Pancreas (tissue), 10 donors: ENCODE data around the gene ABCC1. TPM values are rescaled to one million over a fixed set of nuclear protein-coding genes. Genes with fewer than 3 reads are reported as not detected.

Experiments used
- ATAC-seq, 4 donors: fragments of 200-7000 bp; cut with Tn5 transposase; one replicate each; pipeline versions ENCODE4 v1.8.0 to v1.9.1; 2020; ENCODE audit warnings: mild to moderate bottlenecking in 4 of 4, moderate library complexity in 4 of 4
- DNase-seq, 6 donors: peaks; one replicate each; pipeline ENCODE4 v3.0.0-alpha.2; 2020
- FAIRE-seq: peaks from 2 replicates; lab custom pipeline; 2012; peaks lifted over from hg19 to GRCh38; lab: Jason Lieb, UNC
- H3K27ac ChIP-seq, 4 donors: fragments of 200-600 bp; sonication (generic); 1 replicate in 3 of 4; 2 replicates in 1 of 4; pipeline versions ENCODE4 v1.5.0 to v1.8.0; 2020
- H3K27me3 ChIP-seq, 4 donors: fragments of 200-600 bp; one replicate each; pipeline ENCODE4 v1.8.0; 2021
- H3K36me3 ChIP-seq, 3 donors: fragments of 200-600 bp; sonication (generic) in 1 of 3; one replicate each; pipeline versions ENCODE4 v1.5.0 to v1.8.0; 2020 to 2021
- H3K4me1 ChIP-seq, 3 donors: fragments of 200-600 bp; one replicate each; pipeline ENCODE4 v1.8.0; 2021
- H3K4me3 ChIP-seq, 4 donors: fragments of 200-600 bp; sonication (generic) in 2 of 4; one replicate each; pipeline versions ENCODE4 v1.5.0 to v1.8.0; 2020 to 2021
- H3K9me3 ChIP-seq, 4 donors: fragments of 200-600 bp; one replicate each; pipeline ENCODE4 v1.8.0; 2021
- CTCF ChIP-seq, 4 donors: fragments of 200-600 bp; sonication (generic) in 3 of 4; IDR thresholded peaks; one replicate each; pipeline versions ENCODE4 v1.5.0 to v1.8.0; 2021; ENCODE audit warnings: antibody characterized with exemption in 4 of 4
- WGBS, 2 donors: extraction: QIAGEN DNeasy Blood & Tissue Kit; methylation state at CpG; one replicate each; pipeline ENCODE4 v1.1.7; 2013; 5-methylcytosine and 5-hydroxymethylcytosine counted together
- intact Hi-C, 3 donors: fragments of 100-400 bp; cut with DNase I; formaldehyde crosslinking; loops; one replicate each; pipeline versions ENCODE4 v1.11.1 to v1.14.2; 2022
- polyA plus RNA-seq, 2 donors: library from polyadenylated mRNA; stranded (reverse); fragments of 200-250 nt; gene quantifications; one replicate each; pipeline ENCODE4 v1.2.3, GENCODE V29; 2013
- total RNA-seq, 6 donors: library from RNA; stranded (reverse); fragmentation: NEBNext Ultra II Directional in 4 of 6; extraction: Animal tissue kit (Norgen Biotek cat#: 25700) in 4 of 6; gene quantifications; one replicate each; pipeline versions ENCODE4 v1.2.1 to v1.2.4, GENCODE V29; 2021 to 2023
- donor health status: healthy with polysubstance abuse.
- donor health status: DM: no; HTN: no; CAD: no; lungs with moderate emphysema.
- donor health status: DM: no; HTN: no; CAD: no.
- donor health status: control.
- donor health status: control.
- donor health status: Bipolar disorder and iron deficiency.
- donor health status: DM: yes; HTN: yes; CAD: no.
- donor health status: DM: no; HTN: no; CAD: no.
- donor health status: DM: no; HTN: no; CAD: no.
- donor health status: DM: yes; HTN: yes; CAD: no.

Gene ABCC1
- total and polyA plus RNA-seq, 8 donors: 8.5 to 16.8 (median 12.0) TPM

- FAIRE-seq (no peak), ATAC-seq (no peak), DNase-seq (no peak)
- Histone ChIP-seq H3K4me3 (no peak overlapping the region), H3K27ac (no peak overlapping the region), H3K27me3 (no peaks in the 10 kb centered on the region), H3K36me3 (peaks cover 0 to 14% (median 0%) of the 10 kb centered on the region in 3 donors), H3K4me1 (no peaks in the 10 kb centered on the region), H3K9me3 (no peaks in the 10 kb centered on the region)
- no peak for TF ChIP-seq CTCF (IDR thresholded peaks at IDR 0.05)
- WGBS, 2 donors: 86 to 89% methylated on average over 8 of the region's 8 CpGs
- intact Hi-C loops: no loop called here
These were observed 234.1 kb downstream of the ABCC1 start for GRCh38 chr16:16183562-16183961.

GRCh38 chr16:16184594-16184993, 235.2 kb downstream of the ABCC1 start:
- H3K27ac ChIP-seq: no peak overlapping the region
- intact Hi-C loops: no loop called here
- DNase-seq (no peak), ATAC-seq (no peak), FAIRE-seq (no peak)
- 89 to 91% methylated on average over 5 of the region's 5 CpGs for WGBS, 2 donors
- no peaks in the 10 kb centered on the region for H3K9me3 ChIP-seq
- no peak for TF ChIP-seq CTCF (IDR thresholded peaks at IDR 0.05)
- no peaks in the 10 kb centered on the region for H3K4me1 ChIP-seq
- H3K36me3 ChIP-seq: peaks cover 0 to 10% (median 0%) of the 10 kb centered on the region in 3 donors
- no peak overlapping the region for H3K4me3 ChIP-seq
- no peaks in the 10 kb centered on the region for H3K27me3 ChIP-seq

GRCh38 chr16:16185095-16185494, 235.7 kb downstream of the ABCC1 start:
- WGBS, 2 donors: 80 to 84% methylated on average over 4 of the region's 4 CpGs
- TF ChIP-seq CTCF (IDR thresholded peaks at IDR 0.05): no peak
- no peaks in the 10 kb centered on the region for H3K4me1 ChIP-seq
- no peak for FAIRE-seq
- intact Hi-C loops: no loop called here
- ATAC-seq: no peak
- peaks cover 0 to 10% (median 0%) of the 10 kb centered on the region in 3 donors for H3K36me3 ChIP-seq
- no peak overlapping the region for H3K27ac ChIP-seq
- H3K9me3 ChIP-seq: no peaks in the 10 kb centered on the region
- DNase-seq: no peak
- no peak overlapping the region for H3K4me3 ChIP-seq
- H3K27me3 ChIP-seq: no peaks in the 10 kb centered on the region

GRCh38 chr16:16186820-16187219, 237.4 kb downstream of the ABCC1 start:
- Histone ChIP-seq H3K27me3 (no peaks in the 10 kb centered on the region), H3K9me3 (no peaks in the 10 kb centered on the region), H3K4me3 (no peak overlapping the region), H3K27ac (no peak overlapping the region), H3K36me3 (peaks cover 0 to 11% (median 0%) of the 10 kb centered on the region in 3 donors), H3K4me1 (no peaks in the 10 kb centered on the region)
- WGBS, 2 donors: 91 to 92% methylated on average over 11 of the region's 11 CpGs
- no peak for ATAC-seq
- DNase-seq: no peak
- no peak for FAIRE-seq
- TF ChIP-seq CTCF (IDR thresholded peaks at IDR 0.05): no peak
- intact Hi-C loops: no loop called here

GRCh38 chr16:16188827-16189226, 239.4 kb downstream of the ABCC1 start:
- Histone ChIP-seq H3K27ac (no peak overlapping the region), H3K9me3 (no peaks in the 10 kb centered on the region), H3K27me3 (no peaks in the 10 kb centered on the region), H3K36me3 (peaks cover 0 to 20% (median 0%) of the 10 kb centered on the region in 3 donors), H3K4me3 (no peak overlapping the region), H3K4me1 (no peaks in the 10 kb centered on the region)
- 84 to 88% methylated on average over 13 of the region's 13 CpGs for WGBS, 2 donors
- ATAC-seq (no peak), FAIRE-seq (no peak), DNase-seq (no peak)
- no peak for TF ChIP-seq CTCF (IDR thresholded peaks at IDR 0.05)
- intact Hi-C loops: no loop called here
